ENCODE data around the gene HBA2. TPM values are rescaled to one million over a fixed set of nuclear protein-coding genes. Genes with fewer than 3 reads are reported as not detected.
"Not testable (repeated sequence)": the region's sequence is repeated elsewhere in the genome, so short reads cannot be mapped to it uniquely, and the experiment has no call there.

HBA2 gene
- total RNA-seq, 1 donor: 22.1 TPM

DNA sequence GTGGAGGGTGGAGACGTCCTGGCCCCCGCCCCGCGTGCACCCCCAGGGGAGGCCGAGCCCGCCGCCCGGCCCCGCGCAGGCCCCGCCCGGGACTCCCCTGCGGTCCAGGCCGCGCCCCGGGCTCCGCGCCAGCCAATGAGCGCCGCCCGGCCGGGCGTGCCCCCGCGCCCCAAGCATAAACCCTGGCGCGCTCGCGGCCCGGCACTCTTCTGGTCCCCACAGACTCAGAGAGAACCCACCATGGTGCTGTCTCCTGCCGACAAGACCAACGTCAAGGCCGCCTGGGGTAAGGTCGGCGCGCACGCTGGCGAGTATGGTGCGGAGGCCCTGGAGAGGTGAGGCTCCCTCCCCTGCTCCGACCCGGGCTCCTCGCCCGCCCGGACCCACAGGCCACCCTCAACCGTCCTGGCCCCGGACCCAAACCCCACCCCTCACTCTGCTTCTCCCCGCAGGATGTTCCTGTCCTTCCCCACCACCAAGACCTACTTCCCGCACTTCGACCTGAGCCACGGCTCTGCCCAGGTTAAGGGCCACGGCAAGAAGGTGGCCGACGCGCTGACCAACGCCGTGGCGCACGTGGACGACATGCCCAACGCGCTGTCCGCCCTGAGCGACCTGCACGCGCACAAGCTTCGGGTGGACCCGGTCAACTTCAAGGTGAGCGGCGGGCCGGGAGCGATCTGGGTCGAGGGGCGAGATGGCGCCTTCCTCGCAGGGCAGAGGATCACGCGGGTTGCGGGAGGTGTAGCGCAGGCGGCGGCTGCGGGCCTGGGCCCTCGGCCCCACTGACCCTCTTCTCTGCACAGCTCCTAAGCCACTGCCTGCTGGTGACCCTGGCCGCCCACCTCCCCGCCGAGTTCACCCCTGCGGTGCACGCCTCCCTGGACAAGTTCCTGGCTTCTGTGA, 4.1 kb downstream of the HBA2 start, which contains the start of gene HBA1:
Gene HBA1 (plus strand): TSS at position 204 of the 906 bp plus-strand sequence. CDS start 37 bp downstream, at position 241.
- not testable (repeated sequence) for H3K9me3 ChIP-seq (ENCODE audit: low read depth, low read length); H3K4me3 ChIP-seq (ENCODE audit: low read length)
- Histone ChIP-seq H3K27me3 (ENCODE audit: insufficient read depth, low read length) (peaks cover 48% of the 10 kb centered on the region), H3K4me1 (ENCODE audit: insufficient read depth, low read length) (peaks cover 18% of the 10 kb centered on the region)

DNA sequence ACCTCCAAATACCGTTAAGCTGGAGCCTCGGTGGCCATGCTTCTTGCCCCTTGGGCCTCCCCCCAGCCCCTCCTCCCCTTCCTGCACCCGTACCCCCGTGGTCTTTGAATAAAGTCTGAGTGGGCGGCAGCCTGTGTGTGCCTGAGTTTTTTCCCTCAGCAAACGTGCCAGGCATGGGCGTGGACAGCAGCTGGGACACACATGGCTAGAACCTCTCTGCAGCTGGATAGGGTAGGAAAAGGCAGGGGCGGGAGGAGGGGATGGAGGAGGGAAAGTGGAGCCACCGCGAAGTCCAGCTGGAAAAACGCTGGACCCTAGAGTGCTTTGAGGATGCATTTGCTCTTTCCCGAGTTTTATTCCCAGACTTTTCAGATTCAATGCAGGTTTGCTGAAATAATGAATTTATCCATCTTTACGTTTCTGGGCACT, 4.7 kb downstream of the HBA2 start:
- peaks cover 18% of the 10 kb centered on the region for H3K4me1 ChIP-seq (ENCODE audit: insufficient read depth, low read length)
- no peaks in the 10 kb centered on the region for H3K9me3 ChIP-seq (ENCODE audit: low read depth, low read length)
- H3K27me3 ChIP-seq (ENCODE audit: insufficient read depth, low read length): peaks cover 47% of the 10 kb centered on the region
- H3K4me3 ChIP-seq (ENCODE audit: low read length): no peak overlapping the region

DNA sequence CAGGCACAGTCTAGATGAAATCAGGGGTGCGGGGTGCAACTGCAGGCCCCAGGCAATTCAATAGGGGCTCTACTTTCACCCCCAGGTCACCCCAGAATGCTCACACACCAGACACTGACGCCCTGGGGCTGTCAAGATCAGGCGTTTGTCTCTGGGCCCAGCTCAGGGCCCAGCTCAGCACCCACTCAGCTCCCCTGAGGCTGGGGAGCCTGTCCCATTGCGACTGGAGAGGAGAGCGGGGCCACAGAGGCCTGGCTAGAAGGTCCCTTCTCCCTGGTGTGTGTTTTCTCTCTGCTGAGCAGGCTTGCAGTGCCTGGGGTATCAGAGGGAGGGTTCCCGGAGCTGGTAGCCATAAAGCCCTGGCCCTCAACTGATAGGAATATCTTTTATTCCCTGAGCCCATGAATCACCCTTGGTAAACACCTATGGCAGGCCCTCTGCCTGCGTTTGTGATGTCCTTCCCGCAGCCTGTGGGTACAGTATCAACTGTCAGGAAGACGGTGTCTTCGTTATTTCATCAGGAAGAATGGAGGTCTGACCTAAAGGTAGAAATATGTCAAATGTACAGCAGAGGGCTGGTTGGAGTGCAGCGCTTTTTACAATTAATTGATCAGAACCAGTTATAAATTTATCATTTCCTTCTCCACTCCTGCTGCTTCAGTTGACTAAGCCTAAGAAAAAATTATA, 5.4 kb downstream of the HBA2 start:
- peaks cover 47% of the 10 kb centered on the region for H3K27me3 ChIP-seq (ENCODE audit: insufficient read depth, low read length)
- no peak overlapping the region for H3K4me3 ChIP-seq (ENCODE audit: low read length)
- no peaks in the 10 kb centered on the region for H3K9me3 ChIP-seq (ENCODE audit: low read depth, low read length)
- H3K4me1 ChIP-seq (ENCODE audit: insufficient read depth, low read length): peaks cover 18% of the 10 kb centered on the region

DNA sequence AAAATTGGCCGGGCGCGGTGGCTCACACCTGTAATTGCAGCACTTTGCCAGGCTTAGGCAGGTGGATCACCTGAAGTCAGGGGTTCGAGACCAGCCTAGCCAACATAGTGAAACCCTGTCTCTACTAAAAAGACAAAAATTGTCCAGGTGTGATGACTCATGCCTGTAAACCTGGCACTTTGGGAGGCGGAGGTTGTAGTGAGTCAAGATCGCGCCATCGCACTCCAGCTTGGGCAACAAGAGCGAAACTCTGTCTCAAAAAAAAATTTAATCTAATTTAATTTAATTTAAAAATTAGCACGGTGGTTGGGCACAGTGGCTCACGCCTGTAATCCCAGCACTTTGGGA, 6.0 kb downstream of the HBA2 start:
- peaks cover 47% of the 10 kb centered on the region for H3K27me3 ChIP-seq (ENCODE audit: insufficient read depth, low read length)
- H3K4me3 ChIP-seq (ENCODE audit: low read length): no peak overlapping the region
- no peaks in the 10 kb centered on the region for H3K9me3 ChIP-seq (ENCODE audit: low read depth, low read length)
- H3K4me1 ChIP-seq (ENCODE audit: insufficient read depth, low read length): peaks cover 18% of the 10 kb centered on the region

DNA sequence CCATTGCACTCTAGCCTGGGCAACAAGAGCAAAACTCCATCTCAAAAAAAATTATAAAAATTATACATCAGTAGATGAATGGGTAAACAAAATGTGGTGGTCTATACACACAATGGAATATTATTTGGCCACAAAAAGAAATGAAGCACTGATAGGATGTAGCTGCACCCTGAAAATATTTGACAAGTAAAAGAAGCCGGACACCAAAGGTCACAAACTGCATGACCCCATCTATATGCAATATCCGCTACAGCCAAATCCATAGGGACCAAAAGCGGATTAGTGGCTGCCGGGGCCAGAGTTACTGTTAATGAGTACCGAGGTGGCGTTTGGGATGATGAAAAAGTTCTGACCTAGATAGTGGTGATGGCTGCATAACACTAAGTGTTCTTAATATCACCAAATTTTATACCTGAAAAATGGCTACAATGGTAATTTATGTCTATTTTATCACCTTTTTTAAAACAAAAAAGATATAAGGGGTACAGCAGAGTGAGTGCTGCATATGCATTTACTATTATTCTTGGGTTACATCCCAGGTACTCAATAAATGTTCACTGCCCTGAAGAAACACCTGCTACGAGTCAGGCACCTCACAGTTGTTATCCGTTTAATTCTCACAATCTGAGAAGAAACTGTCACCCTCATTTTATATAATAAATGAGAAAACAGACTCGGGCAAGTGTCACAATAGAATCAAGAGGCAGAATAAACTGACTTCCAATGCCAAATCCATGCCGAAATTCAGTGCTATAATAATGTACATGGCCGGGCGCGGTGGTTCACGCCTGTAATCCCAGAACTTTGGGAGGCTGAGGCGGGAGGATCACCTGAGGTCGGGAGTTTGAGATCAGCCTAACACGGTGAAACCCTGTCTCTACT, 6.8 kb downstream of the HBA2 start:
- Histone ChIP-seq H3K4me1 (ENCODE audit: insufficient read depth, low read length) (peaks cover 18% of the 10 kb centered on the region), H3K9me3 (ENCODE audit: low read depth, low read length) (no peaks in the 10 kb centered on the region), H3K4me3 (ENCODE audit: low read length) (no peak overlapping the region), H3K27me3 (ENCODE audit: insufficient read depth, low read length) (peaks cover 44% of the 10 kb centered on the region)

DNA sequence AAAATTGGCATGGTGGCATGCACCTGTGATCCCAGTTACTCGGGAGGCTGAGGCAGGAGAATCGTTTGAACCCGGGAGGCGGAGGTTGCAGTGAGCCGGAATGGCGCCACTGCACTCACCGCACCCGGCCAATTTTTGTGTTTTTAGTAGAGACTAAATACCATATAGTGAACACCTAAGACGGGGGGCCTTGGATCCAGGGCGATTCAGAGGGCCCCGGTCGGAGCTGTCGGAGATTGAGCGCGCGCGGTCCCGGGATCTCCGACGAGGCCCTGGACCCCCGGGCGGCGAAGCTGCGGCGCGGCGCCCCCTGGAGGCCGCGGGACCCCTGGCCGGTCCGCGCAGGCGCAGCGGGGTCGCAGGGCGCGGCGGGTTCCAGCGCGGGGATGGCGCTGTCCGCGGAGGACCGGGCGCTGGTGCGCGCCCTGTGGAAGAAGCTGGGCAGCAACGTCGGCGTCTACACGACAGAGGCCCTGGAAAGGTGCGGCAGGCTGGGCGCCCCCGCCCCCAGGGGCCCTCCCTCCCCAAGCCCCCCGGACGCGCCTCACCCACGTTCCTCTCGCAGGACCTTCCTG, 7.5 kb downstream of the HBA2 start, which contains the start of gene HBQ1:
Gene HBQ1 (plus strand): TSS at position 359 of the 575 bp plus-strand sequence. CDS start 28 bp downstream, at position 387.
- Histone ChIP-seq H3K4me3 (ENCODE audit: low read length) (no peak within 1 kb of the TSS), H3K9me3 (ENCODE audit: low read depth, low read length) (no peaks in the 10 kb centered on the region), H3K4me1 (ENCODE audit: insufficient read depth, low read length) (peaks cover 18% of the 10 kb centered on the region), H3K27me3 (ENCODE audit: insufficient read depth, low read length) (peaks cover 38% of the 10 kb centered on the region)

DNA sequence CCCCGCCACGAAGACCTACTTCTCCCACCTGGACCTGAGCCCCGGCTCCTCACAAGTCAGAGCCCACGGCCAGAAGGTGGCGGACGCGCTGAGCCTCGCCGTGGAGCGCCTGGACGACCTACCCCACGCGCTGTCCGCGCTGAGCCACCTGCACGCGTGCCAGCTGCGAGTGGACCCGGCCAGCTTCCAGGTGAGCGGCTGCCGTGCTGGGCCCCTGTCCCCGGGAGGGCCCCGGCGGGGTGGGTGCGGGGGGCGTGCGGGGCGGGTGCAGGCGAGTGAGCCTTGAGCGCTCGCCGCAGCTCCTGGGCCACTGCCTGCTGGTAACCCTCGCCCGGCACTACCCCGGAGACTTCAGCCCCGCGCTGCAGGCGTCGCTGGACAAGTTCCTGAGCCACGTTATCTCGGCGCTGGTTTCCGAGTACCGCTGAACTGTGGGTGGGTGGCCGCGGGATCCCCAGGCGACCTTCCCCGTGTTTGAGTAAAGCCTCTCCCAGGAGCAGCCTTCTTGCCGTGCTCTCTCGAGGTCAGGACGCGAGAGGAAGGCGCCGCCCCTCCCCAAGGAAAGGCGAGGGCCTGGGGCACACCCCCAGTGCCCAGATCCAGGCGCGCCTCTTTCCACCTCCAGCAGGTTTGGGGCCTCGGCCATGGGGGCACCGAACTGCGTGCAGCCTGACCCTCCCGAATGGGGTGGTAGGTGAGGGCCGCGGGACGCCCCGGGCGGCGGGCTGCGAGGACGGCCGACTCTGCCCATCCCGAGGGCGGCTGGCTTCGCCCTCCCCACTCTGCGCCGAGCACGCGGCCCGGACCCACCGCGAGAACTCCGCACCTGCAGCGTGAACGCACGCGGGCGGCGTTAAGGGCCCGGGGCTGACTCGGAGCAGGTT, 8.2 kb downstream of the HBA2 start:
- peaks cover 18% of the 10 kb centered on the region for H3K4me1 ChIP-seq (ENCODE audit: insufficient read depth, low read length)
- no peaks in the 10 kb centered on the region for H3K9me3 ChIP-seq (ENCODE audit: low read depth, low read length)
- H3K27me3 ChIP-seq (ENCODE audit: insufficient read depth, low read length): peaks cover 33% of the 10 kb centered on the region
- no peak overlapping the region for H3K4me3 ChIP-seq (ENCODE audit: low read length)

DNA sequence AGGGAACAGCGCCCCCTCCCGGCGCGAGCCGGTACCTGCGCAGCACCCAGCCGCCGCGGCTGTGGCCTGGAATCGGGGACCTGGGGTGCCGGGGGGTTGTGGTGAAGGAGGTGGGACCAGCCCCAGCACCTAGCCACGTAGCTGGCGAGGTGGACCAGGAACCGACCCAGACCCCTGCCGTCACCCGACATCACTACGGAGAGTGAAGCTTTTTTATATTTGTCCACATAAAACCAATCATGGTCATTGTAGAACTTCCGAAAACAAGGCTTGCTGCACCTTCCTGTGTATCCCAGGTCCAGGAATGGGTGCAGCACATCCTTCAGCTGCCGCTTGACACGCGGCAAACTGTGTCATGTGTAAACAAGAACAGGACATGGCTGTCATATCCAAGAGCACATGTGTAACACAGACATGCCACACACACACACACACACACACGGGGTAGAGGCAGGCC, 8.9 kb downstream of the HBA2 start:
- Histone ChIP-seq H3K4me3 (ENCODE audit: low read length) (no peak overlapping the region), H3K27me3 (ENCODE audit: insufficient read depth, low read length) (peaks cover 33% of the 10 kb centered on the region), H3K9me3 (ENCODE audit: low read depth, low read length) (no peaks in the 10 kb centered on the region), H3K4me1 (ENCODE audit: insufficient read depth, low read length) (peaks cover 18% of the 10 kb centered on the region)

DNA sequence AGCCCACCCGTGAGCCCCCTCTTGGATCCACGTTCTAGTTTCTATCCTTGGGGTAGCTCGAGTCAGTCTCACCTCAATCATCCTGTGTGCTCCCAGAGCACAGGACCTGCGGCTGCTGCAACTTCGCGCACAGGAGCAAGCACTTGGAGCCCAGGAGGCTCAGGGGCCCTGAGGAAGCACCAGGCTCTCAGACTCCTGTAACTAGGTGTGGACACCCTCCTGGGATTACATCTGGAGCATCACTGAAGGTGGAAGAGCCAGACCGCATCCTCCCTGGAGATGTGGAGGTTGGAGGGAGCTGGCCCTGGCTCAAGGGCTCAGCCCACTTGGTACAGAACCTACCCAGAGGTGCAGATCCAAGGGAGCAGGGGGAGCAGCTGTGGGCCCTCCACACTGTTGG, 10.3 kb downstream of the HBA2 start:
- Histone ChIP-seq H3K4me1 (ENCODE audit: insufficient read depth, low read length) (peaks cover 18% of the 10 kb centered on the region), H3K27me3 (ENCODE audit: insufficient read depth, low read length) (peaks cover 26% of the 10 kb centered on the region), H3K9me3 (ENCODE audit: low read depth, low read length) (no peaks in the 10 kb centered on the region), H3K4me3 (ENCODE audit: low read length) (no peak overlapping the region)

DNA sequence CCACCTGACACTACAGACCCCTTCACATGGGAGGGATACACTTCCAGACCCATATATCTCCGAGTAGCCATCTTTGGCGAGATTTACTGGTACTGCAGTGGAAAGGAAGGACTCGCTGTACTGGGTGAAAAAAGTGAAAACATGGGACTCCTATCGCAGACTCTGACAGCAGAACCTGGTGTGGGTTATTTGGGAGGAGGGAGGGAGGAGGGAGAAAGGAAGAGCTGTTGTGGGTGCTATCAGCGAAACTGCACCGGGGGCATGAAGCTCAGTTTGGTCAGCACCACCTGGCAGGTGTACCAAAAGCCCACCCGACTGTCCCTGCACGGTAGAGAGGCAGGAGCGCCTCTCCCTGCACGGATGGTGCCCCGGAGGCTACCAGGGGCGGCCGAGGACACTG, 12.5 kb downstream of the HBA2 start:
- Histone ChIP-seq H3K9me3 (ENCODE audit: low read depth, low read length) (no peaks in the 10 kb centered on the region), H3K4me3 (ENCODE audit: low read length) (no peak overlapping the region), H3K4me1 (ENCODE audit: insufficient read depth, low read length) (peaks cover 12% of the 10 kb centered on the region), H3K27me3 (ENCODE audit: insufficient read depth, low read length) (peaks cover 5% of the 10 kb centered on the region)

DNA sequence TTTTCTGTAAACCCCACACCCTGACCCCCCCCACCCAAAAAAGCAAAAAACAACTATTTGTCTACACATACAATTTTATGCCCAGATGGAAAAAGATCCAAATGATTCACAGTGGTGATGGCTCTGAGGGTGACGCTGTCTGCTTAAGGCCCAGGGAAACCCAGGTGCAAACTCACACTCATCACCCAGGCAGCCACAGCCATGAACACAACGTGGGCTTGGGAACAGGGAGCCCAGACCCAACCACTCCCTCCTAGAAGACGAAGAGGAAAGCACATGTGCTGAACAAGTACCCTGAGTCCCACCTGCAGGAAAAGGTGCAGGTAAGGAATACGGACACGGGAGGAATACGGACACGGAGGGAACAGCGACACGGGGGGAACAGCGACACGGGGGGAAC, 13.0 kb downstream of the HBA2 start:
- Histone ChIP-seq H3K27me3 (ENCODE audit: insufficient read depth, low read length) (peaks cover 5% of the 10 kb centered on the region), H3K4me1 (ENCODE audit: insufficient read depth, low read length) (peaks cover 10% of the 10 kb centered on the region), H3K9me3 (ENCODE audit: low read depth, low read length) (no peaks in the 10 kb centered on the region), H3K4me3 (ENCODE audit: low read length) (no peak overlapping the region)

DNA sequence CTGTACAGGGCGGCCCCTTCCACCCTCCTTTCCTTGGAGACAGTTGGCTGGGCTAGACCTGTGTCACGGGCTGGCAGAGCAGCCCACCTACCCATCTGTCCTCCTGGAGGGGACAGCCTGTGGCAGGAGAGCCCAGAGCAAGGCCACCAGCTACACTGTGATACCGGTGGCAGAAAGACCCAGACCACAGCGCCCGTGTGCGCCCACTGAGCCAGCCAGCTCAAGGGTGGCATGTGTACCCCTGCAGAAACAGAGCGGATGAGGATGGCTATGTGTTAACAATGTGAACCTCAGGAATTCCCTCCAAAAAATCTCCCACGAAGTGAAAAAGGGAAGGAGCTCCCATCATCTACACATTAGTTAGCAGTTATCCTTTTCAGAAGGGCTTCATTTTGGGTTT, 14.7 kb downstream of the HBA2 start:
- Histone ChIP-seq H3K4me3 (ENCODE audit: low read length) (no peak overlapping the region), H3K4me1 (ENCODE audit: insufficient read depth, low read length) (no peaks in the 10 kb centered on the region), H3K27me3 (ENCODE audit: insufficient read depth, low read length) (no peaks in the 10 kb centered on the region)

DNA sequence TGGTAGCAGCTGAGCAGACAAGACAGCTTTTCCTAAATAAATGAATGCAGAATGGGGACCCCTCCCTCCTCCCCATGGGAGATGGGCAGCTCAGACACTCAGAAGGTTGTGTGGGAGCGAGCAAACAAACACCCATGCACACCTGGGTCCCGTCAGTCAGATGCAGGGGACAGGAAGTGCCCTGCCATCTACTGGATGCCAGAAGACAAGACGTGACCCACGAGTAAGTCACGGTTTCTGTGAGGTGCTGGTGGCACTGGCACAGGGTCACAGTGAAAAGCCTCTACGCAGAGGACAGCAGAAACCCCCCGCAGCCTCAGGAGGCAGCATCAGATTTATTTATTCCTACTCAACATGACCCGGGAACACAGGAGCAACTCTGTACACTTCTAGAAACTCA, 16.0 kb downstream of the HBA2 start:
- no peak overlapping the region for H3K4me3 ChIP-seq (ENCODE audit: low read length)
- H3K4me1 ChIP-seq (ENCODE audit: insufficient read depth, low read length): no peaks in the 10 kb centered on the region
- no peaks in the 10 kb centered on the region for H3K27me3 ChIP-seq (ENCODE audit: insufficient read depth, low read length)
- H3K9me3 ChIP-seq (ENCODE audit: low read depth, low read length): no peaks in the 10 kb centered on the region

More for the DNA sequence above, 14.7 kb downstream of the HBA2 start:
- H3K9me3 ChIP-seq (ENCODE audit: low read depth, low read length): no peaks in the 10 kb centered on the region
